ENCODE data around the gene BMPR1B.

BMPR1B gene

GRCh38 chr4:94960708-94961107, 203.0 kb downstream of the BMPR1B start:
- Histone ChIP-seq H2AFZ (ENCODE audit: low read length) (no peak overlapping the region), H2BK5ac (ENCODE audit: low read length) (no peak overlapping the region), H2BK12ac (ENCODE audit: low read length) (no peak overlapping the region), H3K4me2 (ENCODE audit: insufficient read depth, low read length, poor library complexity, severe bottlenecking) (no peak overlapping the region), H3K14ac (ENCODE audit: low read length) (no peak overlapping the region), H3K4ac (ENCODE audit: low read length) (no peak overlapping the region), H3K23ac (ENCODE audit: low read depth, low read length, poor library complexity) (no peak overlapping the region), H4K8ac (ENCODE audit: low read depth, low read length) (no peak overlapping the region), H3K9ac (ENCODE audit: low read depth, low read length, poor library complexity) (no peak overlapping the region), H2AK5ac (ENCODE audit: low read depth, low read length) (no peak overlapping the region), H3K36me3 (replicated peaks in 1 of 2; ENCODE audit: control insufficient read depth in 2 of 2, insufficient read depth in 2 of 2, low read length in 2 of 2) (no peaks in the 10 kb centered on the region), H3K4me1 (ENCODE audit: control insufficient read depth in 2 of 2, insufficient read depth in 1 of 2, low read depth in 1 of 2, low read length in 2 of 2) (no peaks in the 10 kb centered on the region), H3K9me3 (replicated peaks in 1 of 2; ENCODE audit: control insufficient read depth in 2 of 2, insufficient read depth in 1 of 2, low read depth in 1 of 2, low read length in 2 of 2) (peaks cover 0 to 10% of the 10 kb centered on the region in 2 donors), H4K91ac (ENCODE audit: low read depth, low read length, poor library complexity) (no peak overlapping the region), H2BK120ac (ENCODE audit: low read depth, low read length) (no peak overlapping the region), H3K79me1 (ENCODE audit: low read depth, low read length) (no peaks in the 10 kb centered on the region), H2BK15ac (ENCODE audit: low read length) (no peak overlapping the region), H3K27me3 (ENCODE audit: control insufficient read depth in 3 of 3, insufficient read depth in 3 of 3, low read depth in 1 of 3, low read length in 3 of 3) (peaks cover 0 to 1% (median 0%) of the 10 kb centered on the region in 3 experiments), H3K4me3 (ENCODE audit: low read length in 2 of 2) (no peak overlapping the region), H3K27ac (replicated peaks; ENCODE audit: low read length) (no peak overlapping the region), H3K18ac (ENCODE audit: low read length) (no peak overlapping the region)
- WGBS, 2 donors (ENCODE audit: extremely low coverage in 2 of 2, insufficient read length in 2 of 2, insufficient replicate concordance in 1 of 2), result no CpG with 5 or more reads among the region's 1 CpG
- no peak for DNase-seq (ENCODE audit: low spot score)

- Histone ChIP-seq H3K9ac (ENCODE audit: low read depth, low read length, poor library complexity) (no peak overlapping the region), H2AK5ac (ENCODE audit: low read depth, low read length) (no peak overlapping the region), H3K18ac (ENCODE audit: low read length) (no peak overlapping the region), H3K27ac (replicated peaks; ENCODE audit: low read length) (no peak overlapping the region), H2BK12ac (ENCODE audit: low read length) (no peak overlapping the region), H3K4me1 (ENCODE audit: control insufficient read depth in 2 of 2, insufficient read depth in 1 of 2, low read depth in 1 of 2, low read length in 2 of 2) (no peaks in the 10 kb centered on the region), H3K4me3 (ENCODE audit: low read length in 2 of 2) (no peak overlapping the region), H3K4me2 (ENCODE audit: insufficient read depth, low read length, poor library complexity, severe bottlenecking) (no peak overlapping the region), H3K23ac (ENCODE audit: low read depth, low read length, poor library complexity) (no peak overlapping the region), H2BK15ac (ENCODE audit: low read length) (no peak overlapping the region), H3K14ac (ENCODE audit: low read length) (no peak overlapping the region), H2BK120ac (ENCODE audit: low read depth, low read length) (no peak overlapping the region), H3K79me1 (ENCODE audit: low read depth, low read length) (no peaks in the 10 kb centered on the region), H2BK5ac (ENCODE audit: low read length) (no peak overlapping the region), H3K27me3 (ENCODE audit: control insufficient read depth in 3 of 3, insufficient read depth in 3 of 3, low read depth in 1 of 3, low read length in 3 of 3) (peaks cover 0 to 1% (median 0%) of the 10 kb centered on the region in 3 experiments), H3K36me3 (replicated peaks in 1 of 2; ENCODE audit: control insufficient read depth in 2 of 2, insufficient read depth in 2 of 2, low read length in 2 of 2) (no peaks in the 10 kb centered on the region), H2AFZ (ENCODE audit: low read length) (no peak overlapping the region), H3K4ac (ENCODE audit: low read length) (no peak overlapping the region), H3K9me3 (replicated peaks in 1 of 2; ENCODE audit: control insufficient read depth in 2 of 2, insufficient read depth in 1 of 2, low read depth in 1 of 2, low read length in 2 of 2) (peaks cover 0 to 10% of the 10 kb centered on the region in 2 donors), H4K91ac (ENCODE audit: low read depth, low read length, poor library complexity) (no peak overlapping the region), H4K8ac (ENCODE audit: low read depth, low read length) (no peak overlapping the region)
- DNase-seq (ENCODE audit: low spot score), result no peak
- 100% methylated on average over 2 of the region's 2 CpGs; no CpG with 5 or more reads in 1 of the 2 donors for WGBS, 2 donors (ENCODE audit: extremely low coverage in 2 of 2, insufficient read length in 2 of 2, insufficient replicate concordance in 1 of 2)
Measured at GRCh38 chr4:94961420-94961819, 203.7 kb downstream of the BMPR1B start.

DNA sequence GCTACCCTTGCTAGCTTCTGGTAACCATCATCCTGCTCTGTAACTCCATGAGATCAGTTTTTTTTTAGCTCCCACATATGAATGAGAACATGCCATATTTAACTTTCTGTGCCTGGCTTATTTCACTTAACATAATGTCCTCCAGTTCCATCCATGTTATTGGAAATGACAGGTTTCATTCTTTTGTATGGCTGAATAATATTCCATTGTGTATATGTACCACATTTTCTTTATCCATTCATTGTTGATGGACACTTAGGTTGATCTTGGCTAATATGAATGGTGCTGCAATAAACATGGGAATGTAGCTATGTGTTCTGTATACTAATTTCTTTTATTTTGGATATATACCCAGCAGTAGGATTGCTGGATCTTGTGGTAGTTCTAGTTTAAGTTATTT, 204.7 kb downstream of the BMPR1B start:
- no peak overlapping the region for H3K14ac ChIP-seq (ENCODE audit: low read length)
- no peak overlapping the region for H3K4me2 ChIP-seq (ENCODE audit: insufficient read depth, low read length, poor library complexity, severe bottlenecking)
- no peak overlapping the region for H3K4ac ChIP-seq (ENCODE audit: low read length)
- H3K27ac ChIP-seq (replicated peaks; ENCODE audit: low read length), result no peak overlapping the region
- no peak overlapping the region for H4K8ac ChIP-seq (ENCODE audit: low read depth, low read length)
- no peak for DNase-seq (ENCODE audit: low spot score)
- H2BK120ac ChIP-seq (ENCODE audit: low read depth, low read length), result no peak overlapping the region
- peaks cover 0 to 1% (median 0%) of the 10 kb centered on the region in 3 experiments for H3K27me3 ChIP-seq (ENCODE audit: control insufficient read depth in 3 of 3, insufficient read depth in 3 of 3, low read depth in 1 of 3, low read length in 3 of 3)
- no peak overlapping the region for H2BK5ac ChIP-seq (ENCODE audit: low read length)
- no peak overlapping the region for H2AK5ac ChIP-seq (ENCODE audit: low read depth, low read length)
- no peak overlapping the region for H2BK15ac ChIP-seq (ENCODE audit: low read length)
- no peaks in the 10 kb centered on the region for H3K4me1 ChIP-seq (ENCODE audit: control insufficient read depth in 2 of 2, insufficient read depth in 1 of 2, low read depth in 1 of 2, low read length in 2 of 2)
- H4K91ac ChIP-seq (ENCODE audit: low read depth, low read length, poor library complexity), result no peak overlapping the region
- H2AFZ ChIP-seq (ENCODE audit: low read length), result no peak overlapping the region
- no peak overlapping the region for H3K18ac ChIP-seq (ENCODE audit: low read length)
- H3K9me3 ChIP-seq (replicated peaks in 1 of 2; ENCODE audit: control insufficient read depth in 2 of 2, insufficient read depth in 1 of 2, low read depth in 1 of 2, low read length in 2 of 2), result peaks cover 0 to 10% of the 10 kb centered on the region in 2 donors
- no peaks in the 10 kb centered on the region for H3K36me3 ChIP-seq (replicated peaks in 1 of 2; ENCODE audit: control insufficient read depth in 2 of 2, insufficient read depth in 2 of 2, low read length in 2 of 2)
- no peak overlapping the region for H3K9ac ChIP-seq (ENCODE audit: low read depth, low read length, poor library complexity)
- H3K79me1 ChIP-seq (ENCODE audit: low read depth, low read length), result no peaks in the 10 kb centered on the region
- no peak overlapping the region for H3K4me3 ChIP-seq (ENCODE audit: low read length in 2 of 2)
- H3K23ac ChIP-seq (ENCODE audit: low read depth, low read length, poor library complexity), result no peak overlapping the region
- no peak overlapping the region for H2BK12ac ChIP-seq (ENCODE audit: low read length)

- DNase-seq (ENCODE audit: low spot score), result no peak
- Histone ChIP-seq H3K4me3 (ENCODE audit: low read length in 2 of 2) (no peak overlapping the region), H3K4me1 (ENCODE audit: control insufficient read depth in 2 of 2, insufficient read depth in 1 of 2, low read depth in 1 of 2, low read length in 2 of 2) (no peaks in the 10 kb centered on the region), H4K91ac (ENCODE audit: low read depth, low read length, poor library complexity) (no peak overlapping the region), H2BK15ac (ENCODE audit: low read length) (no peak overlapping the region), H3K18ac (ENCODE audit: low read length) (no peak overlapping the region), H3K4me2 (ENCODE audit: insufficient read depth, low read length, poor library complexity, severe bottlenecking) (no peak overlapping the region), H4K8ac (ENCODE audit: low read depth, low read length) (no peak overlapping the region), H2BK12ac (ENCODE audit: low read length) (no peak overlapping the region), H3K9ac (ENCODE audit: low read depth, low read length, poor library complexity) (no peak overlapping the region), H3K9me3 (replicated peaks in 1 of 2; ENCODE audit: control insufficient read depth in 2 of 2, insufficient read depth in 1 of 2, low read depth in 1 of 2, low read length in 2 of 2) (peaks cover 0 to 10% of the 10 kb centered on the region in 2 donors), H3K23ac (ENCODE audit: low read depth, low read length, poor library complexity) (no peak overlapping the region), H3K4ac (ENCODE audit: low read length) (no peak overlapping the region), H3K14ac (ENCODE audit: low read length) (no peak overlapping the region), H3K27ac (replicated peaks; ENCODE audit: low read length) (no peak overlapping the region), H2AK5ac (ENCODE audit: low read depth, low read length) (no peak overlapping the region), H3K79me1 (ENCODE audit: low read depth, low read length) (no peaks in the 10 kb centered on the region), H3K36me3 (replicated peaks in 1 of 2; ENCODE audit: control insufficient read depth in 2 of 2, insufficient read depth in 2 of 2, low read length in 2 of 2) (no peaks in the 10 kb centered on the region), H3K27me3 (ENCODE audit: control insufficient read depth in 3 of 3, insufficient read depth in 3 of 3, low read depth in 1 of 3, low read length in 3 of 3) (peaks cover 0 to 1% (median 0%) of the 10 kb centered on the region in 3 experiments), H2BK5ac (ENCODE audit: low read length) (no peak overlapping the region), H2BK120ac (ENCODE audit: low read depth, low read length) (no peak overlapping the region), H2AFZ (ENCODE audit: low read length) (no peak overlapping the region)
Measured at GRCh38 chr4:94965852-94966251, 208.1 kb downstream of the BMPR1B start.
